GM12801 (cell line): ENCODE results near the gene TPST2.

Source experiments
- CTCF ChIP-seq: IDR thresholded peaks from one replicate; pipeline ENCODE4 v1.5.1; 2011; ENCODE audit warnings: control low read depth; ENCODE audit not compliant: insufficient read length; ENCODE audit errors: extremely low read depth

TPST2 gene

GRCh38 chr22:26558248-26558895, 31.6 kb downstream of the TPST2 start:
- TF ChIP-seq CTCF: no peak

- no peak for TF ChIP-seq CTCF
Measured at GRCh38 chr22:26556904-26557303, 33.0 kb downstream of the TPST2 start.

- TF ChIP-seq CTCF: no peak
Measured at GRCh38 chr22:26555478-26555877, 34.5 kb downstream of the TPST2 start.

- no peak for TF ChIP-seq CTCF
Measured at GRCh38 chr22:26554956-26555355, 35.0 kb downstream of the TPST2 start.

GRCh38 chr22:26553056-26553752, 36.7 kb downstream of the TPST2 start:
- TF ChIP-seq CTCF: no peak

GRCh38 chr22:26552466-26552865, 37.5 kb downstream of the TPST2 start:
- no peak for TF ChIP-seq CTCF

GRCh38 chr22:26551568-26551967, 38.4 kb downstream of the TPST2 start:
- TF ChIP-seq CTCF: no peak
